HCT116 (cell line): Measurements from ENCODE around the gene BABAM2. TPM values are rescaled to one million over a fixed set of nuclear protein-coding genes. Genes with fewer than 3 reads are reported as not detected.

Source experiments
- ATAC-seq: fragments of 200-7000 bp; cut with Tn5 transposase; 2 replicates; pipeline ENCODE4 v1.9.1; 2020; ENCODE audit warnings: mild to moderate bottlenecking, moderate library complexity
- BruUV-seq: library from RNA; stranded (reverse); fragments of 400-500 nt; replicated peaks from 2 replicates; lab custom pipeline; 2021; lab: Mats Ljungman, UMichigan
- CTCF ChIA-PET: fragments of 300-600 bp; sonication (Branson Sonifier 250); formaldehyde crosslinking; loops from one replicate; lab custom pipeline; 2021; ENCODE audit warnings: antibody characterized with exemption; lab: Charles Lee
- POLR2A ChIA-PET: fragments of 300-600, 350-600 bp; sonication (Branson Sonifier 250); formaldehyde crosslinking; loops from one replicate; lab custom pipeline; 2021; ENCODE audit warnings: antibody characterized with exemption; lab: Charles Lee
- RAD21 ChIA-PET, 2 experiments: fragments of 300-600 bp; sonication (Branson Sonifier 250); formaldehyde crosslinking; loops; one replicate each; lab custom pipeline; 2023; ENCODE audit warnings: low total read pairs in 2 of 2; ENCODE audit not compliant: uncharacterized antibody in 2 of 2, unreplicated experiment in 2 of 2, low non-redundant PET in 1 of 2; lab: Charles Lee
- DNase-seq: peaks from one replicate; pipeline ENCODE4 v3.0.0-alpha.2; 2010; ENCODE audit warnings: low read depth, low spot score
- H2AFZ ChIP-seq: fragments of 200-600 bp; shearing (Covaris generic), sonication (generic); 2 replicates; pipeline ENCODE4 v1.6.1; 2017; ENCODE audit warnings: low read depth, mixed run types, mixed read lengths, antibody characterized with exemption, low read length; ENCODE audit not compliant: poor library complexity, severe bottlenecking
- H3K27ac ChIP-seq: 2 replicates; pipeline ENCODE4 v1.5.1; 2012; ENCODE audit warnings: low read depth, low read length
- H3K27me3 ChIP-seq: fragments of 200-600 bp; sonication (generic); 2 replicates; pipeline ENCODE4 v1.6.1; 2016; ENCODE audit warnings: mixed run types, low read length, mixed read lengths; ENCODE audit not compliant: insufficient read depth
- H3K36me3 ChIP-seq, 2 experiments: fragments of 200-500 bp in 1 of 2; fragments of 200-600 bp in 1 of 2; sonication (Bioruptor generic) in 1 of 2; sonication (generic) in 1 of 2; 2 replicates each; pipeline versions ENCODE4 v1.5.1 to v1.6.1; 2014 to 2016; ENCODE audit warnings: low read length in 2 of 2, inconsistent platforms in 1 of 2, mixed read lengths in 1 of 2, mixed run types in 1 of 2; ENCODE audit not compliant: insufficient read depth in 2 of 2, control insufficient read depth in 1 of 2
- H3K4me1 ChIP-seq, 2 experiments: fragments of 200-600 bp in 1 of 2; sonication (generic) in 1 of 2; 2 replicates each; pipeline versions ENCODE4 v1.5.1 to v1.6.1; 2012 to 2017; ENCODE audit warnings: low read length in 2 of 2, inconsistent platforms in 1 of 2, mild to moderate bottlenecking in 1 of 2, mixed read lengths in 1 of 2, mixed run types in 1 of 2, moderate library complexity in 1 of 2; ENCODE audit not compliant: insufficient read depth in 2 of 2, control insufficient read depth in 1 of 2
- H3K4me2 ChIP-seq: fragments of 200-600 bp; sonication (generic); 2 replicates; pipeline ENCODE4 v1.6.1; 2017; ENCODE audit warnings: mixed run types, low read length, mixed read lengths
- H3K4me3 ChIP-seq, 2 experiments: fragments of 200-600 bp in 1 of 2; sonication (generic) in 1 of 2; replicated peaks in 1 of 2; 2 replicates each; pipeline ENCODE4 v1.5.1; 2011 to 2016; ENCODE audit warnings: low read length in 2 of 2, control low read depth in 1 of 2, low read depth in 1 of 2, mild to moderate bottlenecking in 1 of 2, mixed read lengths in 1 of 2, mixed run types in 1 of 2
- H3K79me2 ChIP-seq: fragments of 200-600 bp; sonication (generic); 2 replicates; pipeline ENCODE4 v1.6.1; 2017; ENCODE audit warnings: mild to moderate bottlenecking, mixed run types, low read length, moderate library complexity, mixed read lengths; ENCODE audit not compliant: insufficient read depth
- H3K9ac ChIP-seq: fragments of 200-600 bp; sonication (generic); 2 replicates; pipeline ENCODE4 v1.6.1; 2016; ENCODE audit warnings: low read length, mixed read lengths
- H3K9me2 ChIP-seq: fragments of 200-600 bp; sonication (generic), shearing (Covaris generic); 2 replicates; pipeline ENCODE4 v1.6.1; 2017; ENCODE audit warnings: mixed run types, mild to moderate bottlenecking, moderate library complexity; ENCODE audit not compliant: insufficient read depth
- H3K9me3 ChIP-seq, 2 experiments: fragments of 200-500 bp in 1 of 2; fragments of 200-600 bp in 1 of 2; sonication (Bioruptor generic) in 1 of 2; sonication (generic) in 1 of 2; 2 replicates each; pipeline ENCODE4 v1.6.1; 2014 to 2017; ENCODE audit warnings: low read length in 2 of 2, mixed read lengths in 2 of 2, inconsistent platforms in 1 of 2, low read depth in 1 of 2, mild to moderate bottlenecking in 1 of 2, mixed run types in 1 of 2, moderate library complexity in 1 of 2; ENCODE audit not compliant: control insufficient read depth in 1 of 2, insufficient read depth in 1 of 2
- H4K20me1 ChIP-seq: fragments of 200-600 bp; sonication (generic), shearing (Covaris generic); 2 replicates; pipeline ENCODE4 v1.6.1; 2017; ENCODE audit warnings: mixed run types, mild to moderate bottlenecking, moderate library complexity; ENCODE audit not compliant: insufficient read depth
- ATF3 ChIP-seq: IDR thresholded peaks from 2 replicates; pipeline ENCODE4 v1.6.1; 2012
- CBX3 ChIP-seq: IDR thresholded peaks from 2 replicates; pipeline ENCODE4 v1.6.1; 2012; ENCODE audit warnings: low read depth
- EGR1 ChIP-seq: IDR thresholded peaks from 2 replicates; pipeline ENCODE4 v1.6.1; 2012; ENCODE audit warnings: low read depth
- ELF1 ChIP-seq: IDR thresholded peaks from 2 replicates; pipeline ENCODE4 v1.6.1; 2012; ENCODE audit warnings: low read depth, borderline replicate concordance
- EZH2phosphoT487 ChIP-seq: fragments of 200-600 bp; IDR thresholded peaks from 2 replicates; pipeline ENCODE4 v1.6.1; 2018; ENCODE audit warnings: antibody characterized with exemption, borderline replicate concordance
- MAX ChIP-seq: IDR thresholded peaks from 2 replicates; pipeline ENCODE4 v1.6.1; 2012
- POLR2A ChIP-seq: IDR thresholded peaks from 2 replicates; pipeline ENCODE4 v1.7.0; 2011; ENCODE audit warnings: borderline replicate concordance; ENCODE audit not compliant: insufficient read depth, insufficient read length; ENCODE audit errors: extremely low read depth
- POLR2AphosphoS5 ChIP-seq: IDR thresholded peaks from 2 replicates; pipeline ENCODE4 v1.6.1; 2011; ENCODE audit warnings: mild to moderate bottlenecking, low read depth, low read length, moderate library complexity
- RAD21 ChIP-seq: IDR thresholded peaks from 2 replicates; pipeline ENCODE4 v1.6.1; 2012; ENCODE audit warnings: low read depth, mild to moderate bottlenecking
- REST ChIP-seq: IDR thresholded peaks from 2 replicates; pipeline ENCODE4 v1.6.1; 2012; ENCODE audit warnings: low read depth
- SIN3A ChIP-seq: IDR thresholded peaks from 2 replicates; pipeline ENCODE4 v1.6.1; 2012; ENCODE audit warnings: low read depth
- SRF ChIP-seq: IDR thresholded peaks from 2 replicates; pipeline ENCODE4 v1.6.1; 2012; ENCODE audit warnings: low read depth
- YY1 ChIP-seq: IDR thresholded peaks from 2 replicates; pipeline ENCODE4 v1.6.1; 2011; ENCODE audit warnings: low read length, low read depth, moderate library complexity, mild to moderate bottlenecking; ENCODE audit not compliant: insufficient replicate concordance; ENCODE audit errors: extremely low read depth
- ZBTB33 ChIP-seq: IDR thresholded peaks from 2 replicates; pipeline ENCODE4 v1.6.1; 2011; ENCODE audit warnings: mild to moderate bottlenecking, low read length, moderate library complexity; ENCODE audit not compliant: insufficient replicate concordance; ENCODE audit errors: extremely low read depth
- ZFX ChIP-seq: fragments of 450-650 bp; IDR thresholded peaks from 2 replicates; pipeline ENCODE4 v1.6.1; 2017
- ZNF274 ChIP-seq: fragments of 200-500 bp; sonication (Bioruptor generic); IDR thresholded peaks from 2 replicates; pipeline ENCODE4 v1.6.1; 2014; ENCODE audit warnings: mild to moderate bottlenecking, low read depth, low read length, inconsistent platforms
- intact Hi-C: fragments of 100-400 bp; cut with micrococcal nuclease; formaldehyde crosslinking; loops from 2 replicates; pipeline ENCODE4 v1.10.0; 2022
- total RNA-seq: library from RNA; stranded (reverse); gene quantifications from one replicate; pipeline ENCODE4 v1.2.1, GENCODE V29; 2021; ENCODE audit not compliant: unreplicated experiment

Gene BABAM2
- total RNA-seq, 1 experiment from 2014 or later = 23.8 TPM

- ChIA-PET POLR2A (no interaction called here), CTCF (no interaction called here), RAD21 (no interaction called here)
- H3K4me2 ChIP-seq = no peak overlapping the region
- no peak overlapping the region for H2AFZ ChIP-seq
- intact Hi-C loops = no loop called here
- H3K27me3 ChIP-seq = no peaks in the 10 kb centered on the region
- H3K4me1 ChIP-seq = no peaks in the 10 kb centered on the region
- no peak for ATAC-seq
- H3K4me3 ChIP-seq = no peak overlapping the region
- no peak overlapping the region for H3K9ac ChIP-seq
- no peaks in the 10 kb centered on the region for H4K20me1 ChIP-seq
- no TSS peak for BruUV-seq
- H3K27ac ChIP-seq = no peak overlapping the region
- no peak for TF ChIP-seq ZNF274
- TF ChIP-seq RAD21 = no peak
- TF ChIP-seq EZH2phosphoT487 = no peak
- no peak for TF ChIP-seq ZFX
- TF ChIP-seq SIN3A = no peak
- no peak for TF ChIP-seq ELF1
- no peak for TF ChIP-seq EGR1
- no peak for TF ChIP-seq SRF
- TF ChIP-seq POLR2AphosphoS5 = no peak
- no peak for TF ChIP-seq MAX
- TF ChIP-seq POLR2A = no peak
- H3K9me2 ChIP-seq = no peaks in the 10 kb centered on the region
- H3K36me3 ChIP-seq = no peaks in the 10 kb centered on the region
- no peak for DNase-seq
- H3K9me3 ChIP-seq = no peaks in the 10 kb centered on the region
- H3K79me2 ChIP-seq = no peaks in the 10 kb centered on the region
Measured at GRCh38 chr2:28055325-28055970, 164.9 kb downstream of the BABAM2 start.

GRCh38 chr2:28058791-28059190 lies 168.3 kb downstream of the BABAM2 start:
- Histone ChIP-seq H3K4me3 (no peak overlapping the region), H3K4me2 (no peak overlapping the region), H4K20me1 (no peaks in the 10 kb centered on the region), H3K4me1 (no peaks in the 10 kb centered on the region), H3K9me3 (no peaks in the 10 kb centered on the region), H3K27ac (no peak overlapping the region), H3K79me2 (no peaks in the 10 kb centered on the region), H3K36me3 (no peaks in the 10 kb centered on the region), H2AFZ (no peak overlapping the region), H3K9ac (no peak overlapping the region), H3K9me2 (no peaks in the 10 kb centered on the region), H3K27me3 (no peaks in the 10 kb centered on the region)
- TF ChIP-seq REST (no peak), POLR2A (no peak), CBX3 (no peak), ZBTB33 (no peak), ZFX (no peak), EZH2phosphoT487 (no peak), YY1 (no peak), ATF3 (no peak)
- DNase-seq = no peak
- ChIA-PET RAD21 (no interaction called here), POLR2A (no interaction called here), CTCF (no interaction called here)
- ATAC-seq = no peak
- intact Hi-C loops = no loop called here
- no TSS peak for BruUV-seq
